GM06990 (cell line): ENCODE data around the gene LAMP2.

Experiments used
- DNase-seq: peaks from one replicate; pipeline ENCODE4 v3.0.0-alpha.2; 2011; ENCODE audit not compliant: insufficient read length; ENCODE audit errors: extremely low read depth
- H3K27me3 ChIP-seq: replicated peaks from 2 replicates; pipeline ENCODE4 v1.6.0; 2011; ENCODE audit warnings: low read length; ENCODE audit not compliant: control insufficient read depth, insufficient read depth
- H3K36me3 ChIP-seq: 2 replicates; pipeline ENCODE4 v1.5.1; 2011; ENCODE audit warnings: low read length; ENCODE audit not compliant: control insufficient read depth, insufficient read depth
- H3K4me3 ChIP-seq: replicated peaks from 2 replicates; pipeline ENCODE4 v1.5.1; 2011; ENCODE audit warnings: low read depth, mild to moderate bottlenecking, control low read depth, low read length
- TF ChIP-seq, protein P1 (sequence below): IDR thresholded peaks from 2 replicates; pipeline ENCODE4 v1.5.1; 2011; ENCODE audit warnings: low read length, control low read depth, mild to moderate bottlenecking, inconsistent platforms; ENCODE audit not compliant: insufficient read depth, poor library complexity, severe bottlenecking

The LAMP2 gene

DNA sequence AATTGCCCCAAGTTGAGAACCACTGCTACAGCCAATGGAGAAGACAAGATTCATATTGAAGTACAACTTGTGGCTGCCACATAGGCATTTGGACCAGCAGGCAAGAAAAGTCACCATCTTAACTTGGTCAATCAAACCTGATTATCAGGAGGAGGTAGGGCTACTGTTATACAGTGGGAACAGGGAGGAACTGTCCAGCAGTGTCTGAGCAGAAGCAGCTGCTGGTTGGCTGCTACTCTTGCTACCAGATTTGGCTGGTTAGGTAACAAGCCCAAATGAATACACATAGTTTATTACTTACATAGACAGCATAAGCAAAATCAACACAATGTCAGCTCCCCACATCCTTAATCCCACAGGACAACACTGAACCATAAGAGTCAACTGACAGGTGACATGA, 67.8 kb downstream of the LAMP2 start:
- H3K4me3 ChIP-seq = no peak overlapping the region
- TF ChIP-seq, protein P1, sequence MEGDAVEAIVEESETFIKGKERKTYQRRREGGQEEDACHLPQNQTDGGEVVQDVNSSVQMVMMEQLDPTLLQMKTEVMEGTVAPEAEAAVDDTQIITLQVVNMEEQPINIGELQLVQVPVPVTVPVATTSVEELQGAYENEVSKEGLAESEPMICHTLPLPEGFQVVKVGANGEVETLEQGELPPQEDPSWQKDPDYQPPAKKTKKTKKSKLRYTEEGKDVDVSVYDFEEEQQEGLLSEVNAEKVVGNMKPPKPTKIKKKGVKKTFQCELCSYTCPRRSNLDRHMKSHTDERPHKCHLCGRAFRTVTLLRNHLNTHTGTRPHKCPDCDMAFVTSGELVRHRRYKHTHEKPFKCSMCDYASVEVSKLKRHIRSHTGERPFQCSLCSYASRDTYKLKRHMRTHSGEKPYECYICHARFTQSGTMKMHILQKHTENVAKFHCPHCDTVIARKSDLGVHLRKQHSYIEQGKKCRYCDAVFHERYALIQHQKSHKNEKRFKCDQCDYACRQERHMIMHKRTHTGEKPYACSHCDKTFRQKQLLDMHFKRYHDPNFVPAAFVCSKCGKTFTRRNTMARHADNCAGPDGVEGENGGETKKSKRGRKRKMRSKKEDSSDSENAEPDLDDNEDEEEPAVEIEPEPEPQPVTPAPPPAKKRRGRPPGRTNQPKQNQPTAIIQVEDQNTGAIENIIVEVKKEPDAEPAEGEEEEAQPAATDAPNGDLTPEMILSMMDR = no peak

DNA sequence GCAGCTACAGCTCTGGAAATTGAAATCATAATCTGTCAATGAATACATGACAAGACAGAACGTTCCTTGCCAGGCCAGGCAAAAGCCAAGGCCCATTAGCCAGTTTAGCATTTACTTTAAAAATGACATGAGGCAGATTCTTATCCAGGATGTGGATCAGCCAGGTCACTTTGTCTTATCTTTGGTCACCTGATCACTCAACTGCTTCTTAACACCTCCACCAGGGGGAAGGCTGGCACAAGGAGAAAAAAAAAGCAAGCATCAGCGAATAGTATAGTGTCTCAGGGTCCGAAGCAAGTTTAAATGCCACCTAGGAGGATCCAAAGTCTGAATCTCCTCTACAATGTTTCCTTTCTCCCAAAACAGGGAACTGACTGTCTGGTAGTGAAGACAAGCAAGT, 88.4 kb downstream of the LAMP2 start:
- H3K36me3 ChIP-seq = no peaks in the 10 kb centered on the region
- no peak for DNase-seq
- H3K4me3 ChIP-seq = no peak overlapping the region
- TF ChIP-seq, protein P1 = peak; percentile 43
- H3K27me3 ChIP-seq = no peaks in the 10 kb centered on the region; the same call in none of the 2 replicates

More for the DNA sequence above, 67.8 kb downstream of the LAMP2 start:
- Histone ChIP-seq H3K27me3 (no peaks in the 10 kb centered on the region), H3K36me3 (no peaks in the 10 kb centered on the region)
- DNase-seq = no peak

DNA sequence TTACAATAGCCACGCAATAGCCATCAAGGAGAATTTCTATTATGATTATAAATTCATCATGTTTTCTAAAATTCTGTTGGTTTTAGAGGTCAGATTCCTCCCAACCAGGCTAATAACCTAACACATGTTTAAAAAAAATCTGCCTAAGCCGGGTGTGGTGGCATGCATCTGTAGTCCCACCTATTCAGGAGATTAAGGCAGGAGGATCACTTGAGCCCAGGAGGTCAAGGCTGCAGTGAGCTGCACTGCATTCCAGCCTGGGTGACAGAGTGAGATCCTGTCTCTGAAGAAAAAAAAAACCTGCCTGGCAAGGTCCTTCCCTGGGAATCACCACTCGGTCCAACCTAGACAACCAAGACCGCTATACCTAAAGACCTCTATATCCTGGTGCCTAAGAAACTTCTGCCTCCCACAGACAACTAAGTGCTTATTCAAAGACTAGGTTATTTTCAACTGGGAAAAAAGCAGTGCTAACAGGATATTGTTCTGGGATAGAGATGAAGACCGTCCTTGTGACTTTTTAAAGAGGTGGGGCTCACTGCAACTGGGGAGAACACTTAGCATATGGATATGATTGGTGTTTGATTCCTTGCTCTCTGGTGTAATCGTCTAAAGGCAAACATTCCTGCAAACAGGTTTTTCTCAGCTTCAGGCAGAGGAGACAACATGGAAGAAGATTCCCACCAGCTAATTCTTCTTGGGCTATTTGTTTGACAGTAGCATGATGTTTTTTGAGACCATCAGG, 89.0 kb downstream of the LAMP2 start:
- Histone ChIP-seq H3K36me3 (no peaks in the 10 kb centered on the region), H3K27me3 (no peaks in the 10 kb centered on the region; the same call in none of the 2 replicates), H3K4me3 (no peak overlapping the region)
- TF ChIP-seq, protein P1 = no peak
- DNase-seq = no peak

DNA sequence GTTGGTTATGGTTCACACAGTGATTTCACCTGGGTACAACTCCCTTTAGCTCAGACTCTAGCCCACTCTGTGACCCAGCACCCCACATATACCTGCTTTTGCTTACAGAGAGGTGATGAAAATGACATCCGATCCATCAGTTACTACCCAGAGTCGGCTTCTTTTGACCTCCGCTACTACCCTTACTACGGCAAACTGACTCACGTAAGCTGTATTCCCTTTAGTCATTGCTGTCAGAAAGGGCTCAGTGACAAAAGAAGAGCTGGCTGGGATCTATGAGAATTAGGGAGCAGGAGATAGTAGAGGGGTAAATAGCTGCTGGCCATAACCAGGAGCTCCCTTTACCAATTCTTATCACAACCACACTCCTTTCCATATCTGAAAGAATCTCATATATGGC, 90.5 kb downstream of the LAMP2 start:
- no peaks in the 10 kb centered on the region for H3K36me3 ChIP-seq
- no peak for DNase-seq
- H3K4me3 ChIP-seq = no peak overlapping the region
- no peaks in the 10 kb centered on the region; the same call in none of the 2 replicates for H3K27me3 ChIP-seq
- TF ChIP-seq, protein P1 = no peak
